SKM-1 treated with dmso at 0.1 percent for 144 hours (cell line): ENCODE data around the gene OR6K6.

Experiments used
- DNase-seq: peaks from one replicate; lab custom pipeline; 2025; ENCODE audit not compliant: unreplicated experiment; lab: John Stamatoyannopoulos, UW

Gene OR6K6

GRCh38 chr1:158800526-158800925 lies 46.0 kb downstream of the OR6K6 start:
- no peak for DNase-seq

GRCh38 chr1:158801396-158801795 lies 46.9 kb downstream of the OR6K6 start:
- no peak for DNase-seq

- no peak for DNase-seq
These were observed 49.2 kb downstream of the OR6K6 start for GRCh38 chr1:158803678-158804077.
